ENCODE data around the gene EFCC1. TPM values are rescaled to one million over a fixed set of nuclear protein-coding genes. Genes with fewer than 3 reads are reported as not detected.

The EFCC1 gene
- total RNA-seq, 1 experiment from 2014 or later = 0.24 TPM

DNA sequence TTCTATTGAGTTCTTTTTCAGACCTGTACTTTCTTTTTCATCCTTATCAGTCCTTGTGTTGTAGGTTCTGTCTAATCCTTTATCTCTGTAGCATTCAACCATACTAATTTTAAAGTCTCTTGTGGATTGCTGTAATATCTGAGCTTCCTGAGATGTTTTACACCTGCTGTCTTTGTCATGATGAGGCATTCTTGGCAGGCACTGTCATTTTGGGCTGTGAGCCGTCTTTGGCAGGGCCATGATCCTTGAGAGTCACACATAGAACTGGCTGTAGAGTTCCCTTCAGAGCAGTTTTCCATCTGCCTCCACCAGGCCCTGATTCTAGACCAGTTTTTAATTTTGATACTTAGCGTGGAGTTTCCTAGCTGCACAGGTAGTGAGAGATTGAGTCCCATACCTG is 6.7 kb downstream of the EFCC1 start:
- H3K36me3 ChIP-seq (ENCODE audit: low read depth) = no peaks in the 10 kb centered on the region
- intact Hi-C loops (cut with micrococcal nuclease; ENCODE audit: unreplicated experiment) = no loop called here
- H3K79me2 ChIP-seq (ENCODE audit: low read depth) = no peaks in the 10 kb centered on the region
- no peak overlapping the region for H3K4me3 ChIP-seq
- peaks cover 4% of the 10 kb centered on the region; the same call in 1 of the 2 replicates for H3K4me1 ChIP-seq (replicated peaks; ENCODE audit: insufficient read depth)
- no peak for TF ChIP-seq EZH2 (IDR thresholded peaks at IDR 0.05; ENCODE audit: low read depth)
- TF ChIP-seq, protein P1, sequence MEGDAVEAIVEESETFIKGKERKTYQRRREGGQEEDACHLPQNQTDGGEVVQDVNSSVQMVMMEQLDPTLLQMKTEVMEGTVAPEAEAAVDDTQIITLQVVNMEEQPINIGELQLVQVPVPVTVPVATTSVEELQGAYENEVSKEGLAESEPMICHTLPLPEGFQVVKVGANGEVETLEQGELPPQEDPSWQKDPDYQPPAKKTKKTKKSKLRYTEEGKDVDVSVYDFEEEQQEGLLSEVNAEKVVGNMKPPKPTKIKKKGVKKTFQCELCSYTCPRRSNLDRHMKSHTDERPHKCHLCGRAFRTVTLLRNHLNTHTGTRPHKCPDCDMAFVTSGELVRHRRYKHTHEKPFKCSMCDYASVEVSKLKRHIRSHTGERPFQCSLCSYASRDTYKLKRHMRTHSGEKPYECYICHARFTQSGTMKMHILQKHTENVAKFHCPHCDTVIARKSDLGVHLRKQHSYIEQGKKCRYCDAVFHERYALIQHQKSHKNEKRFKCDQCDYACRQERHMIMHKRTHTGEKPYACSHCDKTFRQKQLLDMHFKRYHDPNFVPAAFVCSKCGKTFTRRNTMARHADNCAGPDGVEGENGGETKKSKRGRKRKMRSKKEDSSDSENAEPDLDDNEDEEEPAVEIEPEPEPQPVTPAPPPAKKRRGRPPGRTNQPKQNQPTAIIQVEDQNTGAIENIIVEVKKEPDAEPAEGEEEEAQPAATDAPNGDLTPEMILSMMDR (conservative IDR thresholded peaks at IDR 0.05) = no peak
- H4K20me1 ChIP-seq (ENCODE audit: insufficient read depth) = no peaks in the 10 kb centered on the region
- no peaks in the 10 kb centered on the region for H3K9me3 ChIP-seq (ENCODE audit: insufficient read depth, low read depth)
- no peaks in the 10 kb centered on the region for H3F3A ChIP-seq (ENCODE audit: insufficient read depth, low read depth)
- no TSS peak for BruUV-seq (replicated peaks)
- CTCF ChIA-PET = no interaction called here
- H3K9me2 ChIP-seq (ENCODE audit: insufficient read depth) = no peaks in the 10 kb centered on the region
- no peak overlapping the region for H3K4me2 ChIP-seq
- H3K27ac ChIP-seq = no peak overlapping the region
- H2AFZ ChIP-seq = no peak overlapping the region
- DNase-seq = no peak
- H3K27me3 ChIP-seq (ENCODE audit: insufficient read depth, low read depth) = 0 out of 2 replicates have a peak, but pooled peaks cover 5% of the 10 kb centered on the region
- POLR2A ChIA-PET (ENCODE audit: unreplicated experiment) = interaction anchor here (0.7 kb wide), 1 partner anchor 241 kb away, joined by 9 read pairs; the partner anchor contains the start of gene COPG1

DNA sequence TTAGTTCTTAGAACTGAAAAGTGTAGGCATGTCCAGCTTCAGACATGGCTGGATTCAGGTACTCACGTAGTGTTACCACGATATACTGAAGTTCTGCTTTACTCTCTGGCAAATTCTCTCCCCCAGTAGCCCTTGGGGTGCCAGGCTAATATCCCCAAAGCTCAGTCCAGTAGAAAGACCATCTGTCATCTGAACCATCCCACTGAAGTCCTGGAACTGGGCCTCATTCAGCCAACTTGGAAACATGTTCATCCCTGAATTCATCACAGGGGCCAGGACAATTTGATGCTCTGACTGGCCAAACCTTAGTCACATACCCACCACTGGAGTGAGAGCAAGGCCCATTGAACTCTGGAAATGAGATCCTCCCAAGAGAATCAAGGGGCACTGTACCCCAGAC is 8.2 kb downstream of the EFCC1 start:
- Histone ChIP-seq H3K36me3 (ENCODE audit: low read depth) (no peaks in the 10 kb centered on the region), H2AFZ (no peak overlapping the region), H3F3A (ENCODE audit: insufficient read depth, low read depth) (no peaks in the 10 kb centered on the region), H4K20me1 (ENCODE audit: insufficient read depth) (no peaks in the 10 kb centered on the region), H3K27me3 (ENCODE audit: insufficient read depth, low read depth) (0 out of 2 replicates have a peak, but pooled peaks cover 5% of the 10 kb centered on the region), H3K27ac (no peak overlapping the region), H3K4me3 (no peak overlapping the region), H3K79me2 (ENCODE audit: low read depth) (no peaks in the 10 kb centered on the region), H3K4me1 (replicated peaks; ENCODE audit: insufficient read depth) (peaks cover 4% of the 10 kb centered on the region; the same call in 1 of the 2 replicates), H3K4me2 (no peak overlapping the region), H3K9me2 (ENCODE audit: insufficient read depth) (no peaks in the 10 kb centered on the region), H3K9me3 (ENCODE audit: insufficient read depth, low read depth) (no peaks in the 10 kb centered on the region)
- TF ChIP-seq, protein P1 (conservative IDR thresholded peaks at IDR 0.05) = no peak
- TF ChIP-seq EZH2 (IDR thresholded peaks at IDR 0.05; ENCODE audit: low read depth) = no peak
- intact Hi-C loops (cut with micrococcal nuclease; ENCODE audit: unreplicated experiment) = no loop called here
- ChIA-PET POLR2A (ENCODE audit: unreplicated experiment) (interaction anchor here (0.5 kb wide), 1 partner anchor 555 kb away, joined by 3 read pairs; no protein-coding TSS in a partner anchor), CTCF (interaction anchor here (0.9 kb wide), 1 partner anchor 224 kb away, joined by 3 read pairs; no protein-coding TSS in a partner anchor)
- DNase-seq = no peak
- no TSS peak for BruUV-seq (replicated peaks)

DNA sequence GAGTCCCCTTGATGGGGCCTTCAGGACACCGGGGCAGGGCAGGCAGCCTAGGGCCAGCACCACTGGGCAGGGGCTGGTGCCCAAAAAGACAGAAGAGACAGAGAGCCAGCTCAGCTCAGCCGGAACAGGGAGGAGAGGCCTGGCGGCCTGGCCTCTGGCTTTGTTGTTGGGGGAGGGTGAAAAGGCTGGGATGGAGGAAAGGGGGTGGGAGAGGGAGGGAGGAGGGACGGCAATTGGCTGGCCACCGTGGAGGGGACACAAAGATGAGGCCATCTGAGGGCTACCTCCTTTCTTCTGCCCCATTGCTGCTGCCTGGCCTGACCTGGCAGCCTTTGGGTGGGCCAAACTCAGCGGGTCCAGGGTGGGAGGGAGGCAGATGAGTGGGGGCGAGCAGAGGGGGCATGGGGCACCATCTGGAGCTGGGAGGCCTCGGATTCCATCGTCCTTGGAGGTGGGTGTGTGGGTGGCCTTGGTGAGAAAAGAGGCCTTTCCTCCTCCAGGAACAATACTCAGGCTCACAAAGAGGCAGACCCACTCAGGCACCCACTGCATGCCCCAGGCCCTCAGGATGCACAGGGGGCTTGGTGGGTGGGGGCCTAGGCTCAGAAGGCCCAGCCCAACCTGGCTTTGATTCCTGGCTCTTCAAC is 9.3 kb downstream of the EFCC1 start:
- POLR2A ChIA-PET (ENCODE audit: unreplicated experiment) = no interaction called here
- CTCF ChIA-PET = interaction anchor here (0.6 kb wide), 1 partner anchor 1101 kb away, joined by 3 read pairs; no protein-coding TSS in a partner anchor
- intact Hi-C loops (cut with micrococcal nuclease; ENCODE audit: unreplicated experiment) = no loop called here

More for the DNA sequence above, 9.3 kb downstream of the EFCC1 start:
- H3K27me3 ChIP-seq (ENCODE audit: insufficient read depth, low read depth) = no peaks in the 10 kb centered on the region
- no peaks in the 10 kb centered on the region for H3F3A ChIP-seq (ENCODE audit: insufficient read depth, low read depth)
- no peaks in the 10 kb centered on the region for H3K36me3 ChIP-seq (ENCODE audit: low read depth)
- no peak for DNase-seq
- no peaks in the 10 kb centered on the region for H3K9me3 ChIP-seq (ENCODE audit: insufficient read depth, low read depth)
- peaks cover 4% of the 10 kb centered on the region; the same call in 1 of the 2 replicates for H3K4me1 ChIP-seq (replicated peaks; ENCODE audit: insufficient read depth)
- no TSS peak for BruUV-seq (replicated peaks)
- H3K4me2 ChIP-seq = no peak overlapping the region
- H4K20me1 ChIP-seq (ENCODE audit: insufficient read depth) = no peaks in the 10 kb centered on the region
- TF ChIP-seq, protein P1 (conservative IDR thresholded peaks at IDR 0.05) = no peak
- no peak for TF ChIP-seq EZH2 (IDR thresholded peaks at IDR 0.05; ENCODE audit: low read depth)
- H3K9me2 ChIP-seq (ENCODE audit: insufficient read depth) = no peaks in the 10 kb centered on the region
- no peak overlapping the region for H3K4me3 ChIP-seq
- H3K79me2 ChIP-seq (ENCODE audit: low read depth) = no peaks in the 10 kb centered on the region
- H2AFZ ChIP-seq = no peak overlapping the region
- no peak overlapping the region for H3K27ac ChIP-seq

Measured in PC-9 (cell line).